H1 (cell line): ENCODE data around the gene NBPF4. TPM values are rescaled to one million over a fixed set of nuclear protein-coding genes. Genes with fewer than 3 reads are reported as not detected.

Experiments used
- CTCF ChIA-PET: fragments of 300-600 bp; sonication (Branson Sonifier 250); formaldehyde crosslinking; loops from one replicate; lab custom pipeline; 2021; ENCODE audit not compliant: partially characterized antibody; lab: Charles Lee
- POLR2A ChIA-PET: fragments of 300-600 bp; sonication (Branson Sonifier 250); formaldehyde crosslinking; loops from one replicate; lab custom pipeline; 2021; ENCODE audit warnings: inconsistent platforms; ENCODE audit not compliant: partially characterized antibody; lab: Charles Lee
- DNase-seq, 2 experiments: peaks; one replicate each; pipeline versions ENCODE4 v3.0.0 to v3.0.0-alpha.2; 2010 to 2022; ENCODE audit warnings: low spot score in 2 of 2, low read depth in 1 of 2, mixed read lengths in 1 of 2
- FAIRE-seq: peaks from 2 replicates; lab custom pipeline; 2011; peaks lifted over from hg19 to GRCh38; lab: Jason Lieb, UNC
- H2AFZ ChIP-seq: 2 replicates; pipeline ENCODE4 v1.8.1; 2012; ENCODE audit warnings: low read length, inconsistent platforms
- H2AK5ac ChIP-seq: 2 replicates; pipeline ENCODE4 v1.6.1; 2013; ENCODE audit warnings: low read depth, low read length
- H2BK120ac ChIP-seq: replicated peaks from 2 replicates; pipeline ENCODE3; 2013; ENCODE audit warnings: low read depth, low read length, inconsistent platforms
- H2BK12ac ChIP-seq: 2 replicates; pipeline ENCODE4 v1.6.1; 2013; ENCODE audit warnings: low read depth, low read length
- H2BK15ac ChIP-seq: 2 replicates; pipeline ENCODE4 v1.6.1; 2013; ENCODE audit warnings: low read length
- H2BK20ac ChIP-seq: 2 replicates; pipeline ENCODE4 v1.6.1; 2013; ENCODE audit warnings: low read length
- H2BK5ac ChIP-seq: 2 replicates; pipeline ENCODE4 v1.6.1; 2013; ENCODE audit warnings: low read depth, low read length
- H3K14ac ChIP-seq: 2 replicates; pipeline ENCODE4 v1.6.1; 2013; ENCODE audit warnings: inconsistent platforms; ENCODE audit not compliant: insufficient read length
- H3K18ac ChIP-seq: 2 replicates; pipeline ENCODE4 v1.6.1; 2013; ENCODE audit warnings: low read length; ENCODE audit errors: extremely low read depth
- H3K23ac ChIP-seq: 2 replicates; pipeline ENCODE4 v1.6.1; 2013; ENCODE audit warnings: inconsistent platforms; ENCODE audit not compliant: insufficient read length
- H3K23me2 ChIP-seq: 2 replicates; pipeline ENCODE4 v1.6.1; 2013; ENCODE audit warnings: low read depth, low read length
- H3K27ac ChIP-seq: 2 replicates; pipeline ENCODE4 v1.6.1; 2011; ENCODE audit warnings: low read depth, low read length, inconsistent platforms
- H3K27me3 ChIP-seq, 4 experiments: replicated peaks in 1 of 4; 1 replicate in 1 of 4; 2 replicates in 3 of 4; pipeline versions ENCODE4 v1.6.1 to v1.8.1; 2011 to 2013; ENCODE audit warnings: low read length in 3 of 4, mild to moderate bottlenecking in 3 of 4, inconsistent platforms in 2 of 4, mixed read lengths in 2 of 4, moderate library complexity in 1 of 4; ENCODE audit not compliant: control insufficient read depth in 3 of 4, insufficient read depth in 3 of 4; ENCODE audit errors: extremely low read depth in 1 of 4
- H3K36me3 ChIP-seq, 4 experiments: 2 replicates each; pipeline versions ENCODE4 v1.6.1 to v1.8.1; 2011 to 2013; ENCODE audit warnings: mild to moderate bottlenecking in 4 of 4, low read length in 3 of 4, moderate library complexity in 2 of 4, control low read depth in 1 of 4, inconsistent platforms in 1 of 4; ENCODE audit not compliant: insufficient read depth in 4 of 4, control insufficient read depth in 2 of 4
- H3K4ac ChIP-seq: replicated peaks from 2 replicates; pipeline ENCODE3; 2013; ENCODE audit warnings: low read length, low read depth, mixed read lengths, inconsistent platforms; ENCODE audit not compliant: insufficient read length
- H3K4me1 ChIP-seq, 4 experiments: replicated peaks in 1 of 4; 1 replicate in 1 of 4; 2 replicates in 3 of 4; pipeline versions ENCODE4 v1.6.1 to v1.8.1; 2011 to 2013; ENCODE audit warnings: low read length in 3 of 4, inconsistent platforms in 2 of 4, mixed read lengths in 1 of 4; ENCODE audit not compliant: insufficient read depth in 4 of 4, control insufficient read depth in 3 of 4
- H3K4me2 ChIP-seq, 2 experiments: 2 replicates each; pipeline versions ENCODE4 v1.6.1 to v1.8.1; 2011 to 2013; ENCODE audit warnings: low read depth in 2 of 2, low read length in 2 of 2, control low read depth in 1 of 2, inconsistent platforms in 1 of 2, mild to moderate bottlenecking in 1 of 2; ENCODE audit not compliant: insufficient read depth in 1 of 2
- H3K4me3 ChIP-seq, 4 experiments: fragments of 200-600, 300-600 bp in 1 of 4; sonication (generic), shearing (Covaris generic), sonication (Bioruptor Twin) in 1 of 4; 2 replicates each; pipeline versions ENCODE4 v1.5.1 to v1.8.1; 2011 to 2016; ENCODE audit warnings: low read length in 4 of 4, low read depth in 3 of 4, control low read depth in 2 of 4, inconsistent platforms in 2 of 4, mild to moderate bottlenecking in 2 of 4, mixed read lengths in 1 of 4, moderate library complexity in 1 of 4; ENCODE audit not compliant: insufficient read depth in 2 of 4; ENCODE audit errors: extremely low read depth in 1 of 4
- H3K56ac ChIP-seq: replicated peaks from 2 replicates; pipeline ENCODE3; 2013; ENCODE audit warnings: low read depth, mild to moderate bottlenecking, mixed read lengths, low read length, inconsistent platforms; ENCODE audit not compliant: insufficient read length
- H3K79me1 ChIP-seq: 2 replicates; pipeline ENCODE4 v1.6.1; 2013; ENCODE audit warnings: low read depth, low read length, control low read depth
- H3K79me2 ChIP-seq, 2 experiments: 2 replicates each; pipeline versions ENCODE4 v1.6.1 to v1.8.1; 2012 to 2013; ENCODE audit warnings: low read length in 2 of 2, mild to moderate bottlenecking in 2 of 2, inconsistent platforms in 1 of 2; ENCODE audit not compliant: insufficient read depth in 2 of 2, control insufficient read depth in 1 of 2
- H3K9ac ChIP-seq, 4 experiments: replicated peaks in 1 of 4; 1 replicate in 1 of 4; 2 replicates in 3 of 4; pipeline versions ENCODE4 v1.6.1 to v1.8.1; 2011 to 2013; ENCODE audit warnings: low read depth in 3 of 4, low read length in 3 of 4, control low read depth in 2 of 4, mild to moderate bottlenecking in 2 of 4, moderate library complexity in 2 of 4, inconsistent platforms in 1 of 4; ENCODE audit errors: extremely low read depth in 1 of 4
- H3K9me3 ChIP-seq, 2 experiments: 2 replicates each; pipeline versions ENCODE4 v1.6.1 to v1.8.1; 2012 to 2013; ENCODE audit warnings: mild to moderate bottlenecking in 2 of 2, moderate library complexity in 2 of 2, control low read depth in 1 of 2, inconsistent platforms in 1 of 2, low read depth in 1 of 2, low read length in 1 of 2, mixed read lengths in 1 of 2; ENCODE audit not compliant: insufficient read depth in 2 of 2
- H4K20me1 ChIP-seq, 2 experiments: replicated peaks in 1 of 2; 2 replicates each; pipeline versions ENCODE3 to v1.8.1; 2011 to 2013; ENCODE audit warnings: inconsistent platforms in 2 of 2, low read length in 2 of 2, mild to moderate bottlenecking in 1 of 2; ENCODE audit not compliant: insufficient read depth in 2 of 2, control insufficient read depth in 1 of 2
- H4K5ac ChIP-seq: 2 replicates; pipeline ENCODE4 v1.6.1; 2013; ENCODE audit warnings: low read length, low read depth, mixed read lengths, inconsistent platforms; ENCODE audit not compliant: insufficient read length
- H4K8ac ChIP-seq: 2 replicates; pipeline ENCODE4 v1.8.0; 2013; ENCODE audit warnings: mild to moderate bottlenecking, moderate library complexity, low read length, inconsistent platforms; ENCODE audit not compliant: insufficient read depth; ENCODE audit errors: extremely low read depth
- H4K91ac ChIP-seq: replicated peaks from 2 replicates; pipeline ENCODE3; 2013; ENCODE audit warnings: low read length, mixed read lengths, inconsistent platforms; ENCODE audit not compliant: insufficient read length
- FOSL1 ChIP-seq: IDR thresholded peaks from 2 replicates; pipeline ENCODE4 v1.6.1; 2011; ENCODE audit warnings: mild to moderate bottlenecking, low read depth, low read length, moderate library complexity; ENCODE audit not compliant: insufficient read depth
- HDAC6 ChIP-seq: IDR thresholded peaks from one replicate; pipeline ENCODE4 v1.7.1; 2012; ENCODE audit warnings: low read depth, mild to moderate bottlenecking, inconsistent platforms, low read length, moderate library complexity
- JUN ChIP-seq: IDR thresholded peaks from 2 replicates; pipeline ENCODE4 v1.6.1; 2011; ENCODE audit warnings: low read depth, mild to moderate bottlenecking, improper control_type of control experiment, low read length
- POU5F1 ChIP-seq: IDR thresholded peaks from 2 replicates; pipeline ENCODE4 v1.6.1; 2011; ENCODE audit warnings: low read depth, mild to moderate bottlenecking, low read length, moderate library complexity
- SAP30 ChIP-seq: fragments of 300-600 bp; sonication (generic); IDR thresholded peaks from 2 replicates; pipeline ENCODE4 v1.7.1; 2012; ENCODE audit warnings: low read length, moderate library complexity, mild to moderate bottlenecking, inconsistent platforms; ENCODE audit not compliant: insufficient read depth, insufficient replicate concordance
- SIN3A ChIP-seq, 2 experiments: IDR thresholded peaks in 1 of 2; conservative IDR thresholded peaks in 1 of 2; 2 replicates each; pipeline ENCODE4 v1.6.1; 2011 to 2012; ENCODE audit warnings: low read length in 2 of 2, improper control_type of control experiment in 1 of 2, low read depth in 1 of 2, mild to moderate bottlenecking in 1 of 2
- SUZ12 ChIP-seq: fragments of 200-600 bp; sonication (generic); IDR thresholded peaks from 2 replicates; pipeline ENCODE4 v1.6.1; 2012; ENCODE audit warnings: mild to moderate bottlenecking, inconsistent platforms, low read length, moderate library complexity, mixed read lengths
- YY1 ChIP-seq: IDR thresholded peaks from 2 replicates; pipeline ENCODE4 v1.6.1; 2011; ENCODE audit warnings: low read depth, mild to moderate bottlenecking, low read length
- WGBS, 2 experiments: shearing (Covaris generic) in 1 of 2; methylation state at CpG; one replicate each; pipeline versions ENCODE4 v1.1.6 to v1.1.7; 2013 to 2015; ENCODE audit warnings: low lambda C conversion rate in 2 of 2, mixed read lengths in 2 of 2, inconsistent platforms in 1 of 2, low coverage in 1 of 2, missing lambda C conversion rate in 1 of 2; ENCODE audit not compliant: insufficient replicate concordance in 2 of 2, insufficient coverage in 1 of 2, insufficient read length in 1 of 2; ENCODE audit errors: extremely low coverage in 1 of 2, missing lambda C conversion rate in 1 of 2; 5-methylcytosine and 5-hydroxymethylcytosine counted together
- polyA plus RNA-seq, 7 experiments: library from polyadenylated mRNA; depleted of rRNA in 3 of 7; stranded (reverse) in 5 of 7; unstranded in 2 of 7; fragments of >200 nt in 5 of 7; fragments of 200-250 nt in 2 of 7; gene quantifications; 1 replicate in 5 of 7; 2 replicates in 1 of 7; 4 replicates in 1 of 7; pipeline versions ENCODE4 v1.2.1 to v1.2.3, GENCODE V29; 2011 to 2013; ENCODE audit warnings: missing spikeins in 2 of 7, mixed read lengths in 2 of 7
- total RNA-seq: library from RNA; stranded (reverse); fragmentation: NEBNext Ultra II Directional; extraction: Animal tissue kit (Norgen Biotek cat#: 25700); gene quantifications from 2 replicates; pipeline ENCODE4 v1.2.1, GENCODE V29; 2021
- TF ChIP-seq, protein P1 (sequence below), 3 experiments: IDR thresholded peaks; 1 replicate in 2 of 3; 2 replicates in 1 of 3; pipeline versions ENCODE4 v1.5.1 to v1.6.1; 2011; ENCODE audit warnings: low read length in 3 of 3, mild to moderate bottlenecking in 3 of 3, inconsistent platforms in 2 of 3, low read depth in 1 of 3, moderate library complexity in 1 of 3; ENCODE audit not compliant: insufficient read depth in 1 of 3; ENCODE audit errors: control extremely low read depth in 1 of 3

Gene NBPF4
- total and polyA plus RNA-seq, 2 of the 8 experiments (the other 6 are each of a cell fraction or from before 2014, with no cell fraction given) = not detected

DNA sequence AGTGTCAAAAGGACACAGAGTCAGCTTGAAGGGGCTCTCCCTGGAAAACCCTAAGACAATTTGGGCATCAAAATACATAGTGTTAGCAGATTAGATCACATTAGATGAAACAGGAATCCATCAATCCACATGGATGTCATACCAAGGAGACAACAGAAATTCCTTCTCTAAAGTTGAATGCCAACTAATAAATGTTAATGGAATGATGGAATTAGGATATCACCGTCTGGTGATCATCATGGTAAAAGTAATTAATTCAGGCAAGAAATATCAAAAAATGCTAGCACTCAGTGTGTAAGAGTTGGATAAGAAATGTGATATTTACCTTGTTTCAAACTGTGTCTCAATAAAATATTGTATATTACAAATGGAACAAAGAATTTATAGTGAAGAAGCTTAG is 32.9 kb downstream of the NBPF4 start:
- Histone ChIP-seq H3K79me2 (no peaks in the 10 kb centered on the region), H3K79me1 (no peaks in the 10 kb centered on the region), H2BK20ac (no peak overlapping the region), H3K18ac (no peak overlapping the region), H3K9me3 (no peaks in the 10 kb centered on the region), H2BK5ac (no peak overlapping the region), H3K23me2 (no peaks in the 10 kb centered on the region), H3K56ac (no peak overlapping the region), H2BK120ac (no peak overlapping the region), H4K91ac (no peak overlapping the region), H2AK5ac (no peak overlapping the region), H3K27ac (no peak overlapping the region), H3K27me3 (no peaks in the 10 kb centered on the region), H4K20me1 (no peaks in the 10 kb centered on the region), H2AFZ (no peak overlapping the region), H3K4me3 (no peak overlapping the region), H3K4me2 (no peak overlapping the region), H2BK15ac (no peak overlapping the region), H3K9ac (no peak overlapping the region), H2BK12ac (no peak overlapping the region), H4K5ac (no peak overlapping the region)
- no peak for FAIRE-seq
- ChIA-PET POLR2A (interaction anchor here (0.7 to 1.4 kb wide), 3 partner anchors 11 to 481 kb away, joined by 3 to 4 read pairs (median 3); partner anchors contain the start of genes PRPF38B and SLC25A24), CTCF (interaction anchor here (0.8 to 2.3 kb wide), 5 partner anchors 10 to 429 kb away, joined by 3 to 7 read pairs (median 4); partner anchors contain the start of gene SLC25A24)
- TF ChIP-seq YY1 (no peak), SAP30 (no peak), HDAC6 (no peak), FOSL1 (no peak), POU5F1 (no peak), SIN3A (conservative IDR thresholded peaks at IDR 0.05 in 1 of 2, IDR thresholded peaks at IDR 0.05 in 1 of 2; ENCODE audit: low read depth in 1 of 2, low read length in 2 of 2) (no peak), JUN (no peak), SUZ12 (no peak)
- TF ChIP-seq, protein P1, sequence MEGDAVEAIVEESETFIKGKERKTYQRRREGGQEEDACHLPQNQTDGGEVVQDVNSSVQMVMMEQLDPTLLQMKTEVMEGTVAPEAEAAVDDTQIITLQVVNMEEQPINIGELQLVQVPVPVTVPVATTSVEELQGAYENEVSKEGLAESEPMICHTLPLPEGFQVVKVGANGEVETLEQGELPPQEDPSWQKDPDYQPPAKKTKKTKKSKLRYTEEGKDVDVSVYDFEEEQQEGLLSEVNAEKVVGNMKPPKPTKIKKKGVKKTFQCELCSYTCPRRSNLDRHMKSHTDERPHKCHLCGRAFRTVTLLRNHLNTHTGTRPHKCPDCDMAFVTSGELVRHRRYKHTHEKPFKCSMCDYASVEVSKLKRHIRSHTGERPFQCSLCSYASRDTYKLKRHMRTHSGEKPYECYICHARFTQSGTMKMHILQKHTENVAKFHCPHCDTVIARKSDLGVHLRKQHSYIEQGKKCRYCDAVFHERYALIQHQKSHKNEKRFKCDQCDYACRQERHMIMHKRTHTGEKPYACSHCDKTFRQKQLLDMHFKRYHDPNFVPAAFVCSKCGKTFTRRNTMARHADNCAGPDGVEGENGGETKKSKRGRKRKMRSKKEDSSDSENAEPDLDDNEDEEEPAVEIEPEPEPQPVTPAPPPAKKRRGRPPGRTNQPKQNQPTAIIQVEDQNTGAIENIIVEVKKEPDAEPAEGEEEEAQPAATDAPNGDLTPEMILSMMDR (IDR thresholded peaks at IDR 0.05; ENCODE audit: control extremely low read depth in 1 of 3, insufficient read depth in 1 of 3, low read depth in 1 of 3, low read length in 3 of 3) = no peak
- TF ChIP-seq, all 59 proteins: peak for 0
- Histone ChIP-seq H3K4ac (no peak overlapping the region), H3K23ac (no peak overlapping the region), H3K14ac (no peak overlapping the region), H4K8ac (no peak overlapping the region), H3K36me3 (no peaks in the 10 kb centered on the region), H3K4me1 (no peaks in the 10 kb centered on the region; a peak in 1 of 7 replicates)
- no peak for DNase-seq
- WGBS, 2 experiments = 73% methylated on average over 1 of the region's 1 CpG; no CpG with 5 or more reads in 1 of the 2 experiments
